Spinal cord (tissue), 10 donors: Measurements from ENCODE around the gene KIF19. TPM values are rescaled to one million over a fixed set of nuclear protein-coding genes. Genes with fewer than 3 reads are reported as not detected.

Source experiments
- DNase-seq, 6 donors: peaks; one replicate each; pipeline versions ENCODE4 v3.0.0 to v3.0.0-alpha.2; 2013 to 2015; ENCODE audit warnings: low spot score in 6 of 6, low read depth in 4 of 6
- H3K27ac ChIP-seq: one replicate; pipeline ENCODE4 v1.5.1; 2013; ENCODE audit warnings: low read depth, low read length, control low read depth
- H3K27me3 ChIP-seq: one replicate; pipeline ENCODE4 v1.6.1; 2013; ENCODE audit warnings: low read length; ENCODE audit not compliant: control insufficient read depth, insufficient read depth
- H3K36me3 ChIP-seq: one replicate; pipeline ENCODE4 v1.6.1; 2013; ENCODE audit warnings: low read length; ENCODE audit not compliant: control insufficient read depth, insufficient read depth
- H3K4me1 ChIP-seq: one replicate; pipeline ENCODE4 v1.6.1; 2013; ENCODE audit warnings: low read length; ENCODE audit not compliant: control insufficient read depth, insufficient read depth
- H3K4me3 ChIP-seq: one replicate; pipeline ENCODE4 v1.5.1; 2013; ENCODE audit warnings: low read depth, low read length, control low read depth
- H3K9me3 ChIP-seq: one replicate; pipeline ENCODE4 v1.6.1; 2013; ENCODE audit warnings: low read length; ENCODE audit not compliant: control insufficient read depth, insufficient read depth
- WGBS: methylation state at CpG from one replicate; pipeline ENCODE4 v1.1.5; 2013; ENCODE audit warnings: missing lambda C conversion rate; ENCODE audit not compliant: insufficient coverage; 5-methylcytosine and 5-hydroxymethylcytosine counted together
- polyA plus RNA-seq, 2 donors: library from polyadenylated mRNA; unstranded; fragments of 120-200 nt; gene quantifications; one replicate each; pipeline ENCODE4 v1.2.1, GENCODE V29; 2013; ENCODE audit not compliant: insufficient read length in 2 of 2
- total RNA-seq, 2 donors: library from RNA; depleted of rRNA in 1 of 2; stranded (reverse); fragments of 120-200 nt in 1 of 2; fragments of >200 nt in 1 of 2; gene quantifications; one replicate each; pipeline versions ENCODE4 v1.2.3 to v1.2.4, GENCODE V29; 2013 to 2014
- donor health status: healthy.

Gene KIF19
- total and polyA plus RNA-seq, 4 donors = 1.8 to 2.8 (median 2.5) TPM

- WGBS = 88% methylated on average over 10 of the region's 11 CpGs
Observed at GRCh38 chr17:74390680-74391653, 64.9 kb downstream of the KIF19 start.

DNA sequence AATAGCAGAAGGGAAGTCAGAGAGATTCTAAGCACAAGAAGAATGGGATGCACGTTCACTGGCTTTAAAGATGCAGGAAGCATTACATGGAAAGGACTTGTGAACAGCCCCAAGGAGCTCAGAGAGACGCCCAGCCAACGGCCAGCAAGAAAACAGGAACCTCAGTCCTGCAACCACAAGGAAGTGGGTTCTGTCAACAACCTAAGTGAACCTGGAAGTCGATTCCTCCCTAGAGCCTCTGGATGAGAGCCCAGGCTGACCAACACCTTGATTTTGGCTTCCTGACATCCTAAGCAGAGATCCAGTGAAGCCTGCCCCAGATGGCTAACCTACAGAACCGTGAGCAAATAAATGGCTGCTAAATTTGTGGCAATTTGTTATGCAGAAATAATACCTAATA lies 65.7 kb downstream of the KIF19 start:
- no peak for DNase-seq
- Histone ChIP-seq H3K4me3 (no peak overlapping the region), H3K36me3 (no peaks in the 10 kb centered on the region), H3K27ac (no peak overlapping the region), H3K4me1 (peaks cover 19% of the 10 kb centered on the region), H3K9me3 (no peaks in the 10 kb centered on the region), H3K27me3 (no peaks in the 10 kb centered on the region)
- 84% methylated on average over 5 of the region's 5 CpGs for WGBS

More at GRCh38 chr17:74390680-74391653, 64.9 kb downstream of the KIF19 start:
- no peaks in the 10 kb centered on the region for H3K27me3 ChIP-seq
- H3K4me3 ChIP-seq = no peak overlapping the region
- H3K9me3 ChIP-seq = no peaks in the 10 kb centered on the region
- DNase-seq = no peak
- no peaks in the 10 kb centered on the region for H3K36me3 ChIP-seq
- peaks cover 19% of the 10 kb centered on the region for H3K4me1 ChIP-seq
- H3K27ac ChIP-seq = no peak overlapping the region

DNA sequence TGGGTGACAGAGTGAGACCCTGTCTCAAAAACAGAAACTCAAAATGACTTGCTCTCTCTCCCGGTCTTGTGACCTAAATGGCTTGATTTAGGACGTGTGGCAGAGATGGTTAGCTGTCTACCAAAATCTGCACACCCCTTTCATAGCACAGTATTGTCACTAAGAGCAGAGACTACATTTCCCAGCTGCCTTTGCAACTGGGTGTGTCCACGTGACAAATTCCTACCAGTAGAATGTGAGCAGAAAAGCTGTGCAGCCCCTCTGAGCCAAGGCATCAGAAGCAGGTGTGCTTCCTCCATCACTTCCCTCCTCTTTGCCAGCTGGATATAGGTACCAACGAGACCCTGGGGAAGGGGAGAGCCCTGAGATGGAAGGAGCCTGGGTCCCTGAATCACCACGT lies 66.8 kb downstream of the KIF19 start:
- Histone ChIP-seq H3K4me3 (no peak overlapping the region), H3K27ac (no peak overlapping the region), H3K36me3 (no peaks in the 10 kb centered on the region), H3K9me3 (no peaks in the 10 kb centered on the region), H3K27me3 (no peaks in the 10 kb centered on the region), H3K4me1 (peaks cover 19% of the 10 kb centered on the region)
- DNase-seq = peak in 2 of 6 donors; percentile 50 to 63
- WGBS = 65% methylated on average over 4 of the region's 5 CpGs

DNA sequence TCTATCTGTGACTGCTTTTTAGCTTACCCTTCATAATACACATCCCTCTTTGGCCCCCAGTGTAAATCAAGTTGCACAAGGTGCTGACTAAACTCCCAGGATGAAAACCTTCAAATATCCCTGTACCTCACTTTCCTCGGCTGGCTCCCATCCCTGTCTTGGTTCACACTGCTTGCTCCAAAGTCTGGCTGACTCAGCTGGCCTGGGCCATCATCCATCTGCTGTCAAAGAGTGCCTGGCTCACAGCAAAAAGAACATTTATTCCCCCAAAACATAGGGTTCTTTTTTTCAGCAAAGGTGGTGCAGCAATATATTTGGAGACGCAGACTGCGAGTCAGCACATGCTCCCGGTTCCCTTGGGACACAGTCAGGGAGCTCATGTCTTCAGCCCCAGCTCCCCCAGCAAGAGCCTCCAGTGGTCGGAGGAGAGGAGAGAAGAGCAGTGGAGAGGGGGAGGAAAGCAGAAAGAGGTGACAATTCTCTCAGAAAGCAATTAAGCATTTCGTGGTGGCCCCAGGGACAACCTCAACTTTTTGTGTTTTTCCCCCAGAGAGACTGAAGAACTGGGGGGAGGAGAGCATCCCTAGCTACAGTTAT lies 67.4 kb downstream of the KIF19 start:
- Histone ChIP-seq H3K4me3 (no peak overlapping the region), H3K27ac (no peak overlapping the region), H3K4me1 (peaks cover 19% of the 10 kb centered on the region), H3K9me3 (no peaks in the 10 kb centered on the region), H3K27me3 (no peaks in the 10 kb centered on the region), H3K36me3 (no peaks in the 10 kb centered on the region)
- WGBS = 53% methylated on average over 2 of the region's 6 CpGs
- DNase-seq = peak in 2 of 6 donors; percentile 39 to 81

- WGBS = 78% methylated on average over 11 of the region's 12 CpGs
- no peaks in the 10 kb centered on the region for H3K9me3 ChIP-seq
- H3K4me1 ChIP-seq = peaks cover 19% of the 10 kb centered on the region
- no peak overlapping the region for H3K4me3 ChIP-seq
- DNase-seq = no peak
- no peak overlapping the region for H3K27ac ChIP-seq
- no peaks in the 10 kb centered on the region for H3K36me3 ChIP-seq
- no peaks in the 10 kb centered on the region for H3K27me3 ChIP-seq
Observed at GRCh38 chr17:74394275-74394950, 68.4 kb downstream of the KIF19 start.

DNA sequence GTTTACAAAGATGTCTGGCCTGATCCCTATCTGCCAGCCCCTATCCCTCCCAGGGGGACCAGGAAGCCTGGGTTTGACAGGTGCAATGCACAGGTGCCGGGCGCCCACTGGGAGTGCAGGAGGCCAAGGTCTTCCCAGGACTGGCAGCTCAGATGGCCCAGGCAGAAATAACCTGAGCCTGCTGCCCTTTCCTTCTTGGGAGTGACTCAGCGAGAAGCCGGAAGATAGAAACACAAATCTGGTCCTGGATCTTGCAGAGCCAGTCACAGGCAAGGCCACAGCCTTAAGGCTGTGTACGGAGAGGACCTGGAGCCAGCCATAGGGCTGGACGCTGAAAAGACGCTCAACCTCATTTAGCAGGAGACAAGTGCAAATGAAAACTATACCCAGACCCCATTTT lies 69.0 kb downstream of the KIF19 start:
- Histone ChIP-seq H3K4me3 (no peak overlapping the region), H3K27me3 (no peaks in the 10 kb centered on the region), H3K9me3 (no peaks in the 10 kb centered on the region), H3K36me3 (no peaks in the 10 kb centered on the region), H3K27ac (no peak overlapping the region), H3K4me1 (peaks cover 19% of the 10 kb centered on the region)
- DNase-seq = no peak
- WGBS = 87% methylated on average over 7 of the region's 7 CpGs

DNA sequence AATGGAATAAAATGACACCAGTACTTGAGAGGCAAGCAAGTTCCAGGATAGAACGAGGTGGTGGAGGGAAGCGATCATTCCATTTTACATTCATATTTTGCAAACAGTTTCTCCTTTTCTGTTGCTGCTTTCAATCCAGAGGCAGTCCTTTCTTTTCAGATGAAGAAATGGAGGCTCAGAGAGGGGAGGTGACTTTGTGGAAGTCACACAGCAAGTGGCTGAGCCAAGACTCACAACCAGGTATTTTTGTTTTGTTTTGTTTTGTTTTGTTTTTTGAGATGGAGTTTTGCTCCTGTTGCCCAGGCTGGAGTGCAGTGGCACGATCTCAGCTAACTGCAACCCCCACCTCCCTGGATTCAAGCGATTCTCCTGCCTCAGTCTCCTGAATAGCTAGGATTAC lies 70.5 kb downstream of the KIF19 start:
- no CpG with 5 or more reads among the region's 4 CpGs for WGBS
- DNase-seq = no peak
- H3K36me3 ChIP-seq = no peaks in the 10 kb centered on the region
- no peaks in the 10 kb centered on the region for H3K27me3 ChIP-seq
- no peak overlapping the region for H3K4me3 ChIP-seq
- peaks cover 19% of the 10 kb centered on the region for H3K4me1 ChIP-seq
- H3K9me3 ChIP-seq = no peaks in the 10 kb centered on the region
- H3K27ac ChIP-seq = no peak overlapping the region

DNA sequence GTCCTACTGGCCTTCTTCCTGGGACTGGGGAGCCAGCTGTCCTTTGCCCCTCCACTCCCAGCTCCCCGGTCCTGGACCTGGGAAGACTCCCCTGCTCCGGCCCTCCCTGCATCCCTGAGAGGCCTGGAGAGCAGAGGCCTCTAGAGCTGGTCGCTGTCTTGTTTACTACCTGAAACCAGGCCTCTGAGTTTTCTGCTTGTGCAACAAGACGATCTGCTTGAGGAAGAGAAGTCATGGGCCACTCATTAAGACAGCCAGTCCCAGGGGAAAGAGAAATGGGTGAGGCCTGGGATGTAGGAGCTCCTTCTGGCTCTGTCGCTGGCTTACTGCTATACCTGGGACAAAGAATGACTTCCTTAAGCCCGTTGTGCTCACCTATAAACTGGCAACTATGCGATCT lies 76.0 kb downstream of the KIF19 start:
- WGBS = 89% methylated on average over 7 of the region's 7 CpGs
- Histone ChIP-seq H3K4me3 (no peak overlapping the region), H3K27me3 (no peaks in the 10 kb centered on the region), H3K9me3 (no peaks in the 10 kb centered on the region), H3K27ac (no peak overlapping the region), H3K36me3 (no peaks in the 10 kb centered on the region), H3K4me1 (peaks cover 5% of the 10 kb centered on the region)
- DNase-seq = no peak

DNA sequence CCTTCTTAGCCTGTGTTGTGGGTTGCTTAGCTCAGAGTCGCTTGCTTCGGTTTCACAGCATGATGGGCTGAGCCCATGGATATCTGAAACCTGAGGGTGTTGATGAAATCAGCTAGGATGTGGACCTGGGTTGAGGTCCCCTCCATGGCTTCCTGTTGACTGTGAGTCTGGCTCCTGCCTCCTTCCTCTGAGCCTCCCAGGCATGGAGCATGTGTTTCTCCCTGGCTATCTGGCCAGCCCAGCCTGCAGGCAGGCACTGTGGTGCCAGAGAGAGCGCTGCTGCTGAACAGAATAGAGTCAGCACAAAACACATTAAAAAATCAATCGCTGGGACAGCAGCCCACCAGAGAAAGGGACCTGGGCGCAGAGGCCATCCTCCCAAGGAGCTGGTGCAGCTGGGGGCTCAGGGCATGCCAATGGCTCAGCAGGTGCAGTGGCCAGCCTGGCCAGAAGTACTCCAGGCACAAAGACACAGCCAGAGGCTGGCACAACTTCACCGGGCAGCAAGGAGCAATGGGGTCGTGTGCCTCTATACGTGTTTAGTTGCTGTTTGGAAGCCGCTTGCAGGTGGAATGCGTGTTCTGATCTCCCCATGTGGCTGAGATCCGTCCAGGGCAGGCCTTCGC lies 77.6 kb downstream of the KIF19 start:
- DNase-seq = peak in 1 of 6 donors; percentile 27
- H3K4me3 ChIP-seq = no peak overlapping the region
- WGBS = 38% methylated on average over 12 of the region's 12 CpGs
- no peaks in the 10 kb centered on the region for H3K36me3 ChIP-seq
- peaks cover 9% of the 10 kb centered on the region for H3K4me1 ChIP-seq
- H3K9me3 ChIP-seq = no peaks in the 10 kb centered on the region
- H3K27me3 ChIP-seq = no peaks in the 10 kb centered on the region
- H3K27ac ChIP-seq = no peak overlapping the region
